HUES64 (cell line): ENCODE results near the gene SLC6A20.
A peak's percentile ranks its signal among the peaks of the same experiment; 100 is the strongest.

Source experiments
- H3K27ac ChIP-seq: 2 replicates; pipeline ENCODE4 v1.7.0; 2013; ENCODE audit warnings: low read depth, low read length, inconsistent platforms
- H3K27me3 ChIP-seq: 2 replicates; pipeline ENCODE4 v1.6.1; 2013; ENCODE audit warnings: mild to moderate bottlenecking, low read length; ENCODE audit not compliant: insufficient read depth
- H3K36me3 ChIP-seq: 2 replicates; pipeline ENCODE4 v1.6.1; 2013; ENCODE audit warnings: mild to moderate bottlenecking, low read length; ENCODE audit not compliant: insufficient read depth
- H3K4me1 ChIP-seq: 2 replicates; pipeline ENCODE4 v1.6.1; 2013; ENCODE audit warnings: mild to moderate bottlenecking, low read length, moderate library complexity; ENCODE audit not compliant: insufficient read depth
- H3K4me3 ChIP-seq: 2 replicates; pipeline ENCODE4 v1.5.1; 2013; ENCODE audit warnings: mild to moderate bottlenecking, low read length, moderate library complexity
- H3K9ac ChIP-seq: 2 replicates; pipeline ENCODE4 v1.6.1; 2013; ENCODE audit warnings: mild to moderate bottlenecking, low read depth, low read length
- H3K9me3 ChIP-seq: 2 replicates; pipeline ENCODE4 v1.6.1; 2013; ENCODE audit warnings: low read depth, low read length; ENCODE audit not compliant: insufficient read depth
- WGBS: fragments of 150-250, 120-280 bp; methylation state at CpG from one replicate; pipeline ENCODE4 v1.1.7; 2013; ENCODE audit warnings: missing lambda C conversion rate; 5-methylcytosine and 5-hydroxymethylcytosine counted together

Gene SLC6A20

GRCh38 chr3:45739991-45740390 lies 56.3 kb downstream of the SLC6A20 start:
- WGBS = 25% methylated on average over 2 of the region's 2 CpGs
- H3K9ac ChIP-seq = peak overlapping the region; percentile 37
- H3K27me3 ChIP-seq = no peaks in the 10 kb centered on the region
- no peak overlapping the region; the same call in 1 of the 2 replicates for H3K4me3 ChIP-seq
- H3K4me1 ChIP-seq = peaks cover 35% of the 10 kb centered on the region
- H3K9me3 ChIP-seq = no peaks in the 10 kb centered on the region
- H3K36me3 ChIP-seq = peaks cover 100% of the 10 kb centered on the region
- peak overlapping the region; percentile 78 for H3K27ac ChIP-seq

DNA sequence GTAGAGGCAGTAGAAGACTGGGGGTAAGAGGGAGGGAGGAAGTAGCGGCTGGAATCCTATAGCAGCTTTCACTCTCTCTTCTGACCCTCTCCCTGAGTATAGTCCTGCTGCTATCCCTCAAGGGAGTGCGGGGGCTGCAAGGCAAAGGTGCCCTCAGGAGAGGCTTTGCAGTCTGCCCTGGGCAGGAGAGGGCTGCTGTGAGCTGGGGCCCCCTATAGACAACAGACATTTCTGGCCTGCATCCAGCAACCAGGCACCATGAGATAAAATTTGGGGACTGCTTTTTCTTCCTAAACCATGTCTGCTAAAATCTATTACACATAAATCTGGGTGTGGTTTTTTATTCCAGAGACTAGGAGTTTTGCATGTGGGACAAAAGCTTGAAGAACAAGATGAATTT lies 59.1 kb downstream of the SLC6A20 start:
- Histone ChIP-seq H3K9ac (no peak overlapping the region), H3K9me3 (no peaks in the 10 kb centered on the region), H3K27ac (no peak overlapping the region), H3K36me3 (peaks cover 97% of the 10 kb centered on the region), H3K27me3 (no peaks in the 10 kb centered on the region), H3K4me3 (no peak overlapping the region), H3K4me1 (peaks cover 35% of the 10 kb centered on the region)
- 89% methylated on average over 2 of the region's 2 CpGs for WGBS

GRCh38 chr3:45736707-45737106 lies 59.6 kb downstream of the SLC6A20 start:
- Histone ChIP-seq H3K27ac (no peak overlapping the region), H3K4me1 (peaks cover 34% of the 10 kb centered on the region), H3K36me3 (peaks cover 97% of the 10 kb centered on the region), H3K9ac (no peak overlapping the region), H3K27me3 (no peaks in the 10 kb centered on the region), H3K4me3 (no peak overlapping the region), H3K9me3 (no peaks in the 10 kb centered on the region)

DNA sequence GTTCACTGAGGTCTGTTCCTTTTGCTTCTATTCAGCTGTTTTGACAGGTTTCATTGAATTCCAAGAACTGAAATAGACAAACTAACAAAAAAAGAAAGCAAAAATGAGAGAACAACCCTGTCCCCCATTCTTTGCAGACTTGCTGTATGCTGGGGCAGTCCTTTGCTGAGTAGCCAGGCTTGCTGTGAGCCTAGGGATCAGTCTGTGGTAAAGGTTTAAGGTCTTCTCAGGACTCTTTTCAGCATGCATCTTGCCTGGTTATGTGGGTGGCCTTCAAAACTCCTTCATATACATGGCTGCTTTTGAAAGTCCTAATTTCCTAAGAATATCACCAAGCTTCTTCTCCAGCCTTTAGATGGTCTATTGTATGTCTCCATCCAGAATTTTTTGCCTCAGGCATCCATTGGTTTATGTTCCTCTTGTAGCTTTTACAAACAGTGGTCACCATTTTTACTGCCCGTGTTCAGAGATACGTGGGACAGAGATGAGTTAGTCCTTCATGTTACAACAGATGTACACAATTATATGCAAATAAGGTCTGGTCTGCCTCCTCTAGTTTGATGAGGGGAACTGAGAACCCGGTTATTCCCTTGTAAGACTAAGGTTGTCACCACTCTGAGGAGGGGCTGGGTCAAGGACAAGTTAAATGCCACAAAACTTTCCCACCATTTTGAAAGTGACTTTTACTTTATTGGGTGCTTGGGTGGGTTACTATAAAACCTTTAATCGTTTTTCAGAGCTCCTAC lies 65.8 kb downstream of the SLC6A20 start:
- Histone ChIP-seq H3K9me3 (no peaks in the 10 kb centered on the region), H3K27ac (no peak overlapping the region), H3K4me3 (no peak overlapping the region), H3K9ac (no peak overlapping the region), H3K4me1 (no peaks in the 10 kb centered on the region), H3K36me3 (peaks cover 79% of the 10 kb centered on the region), H3K27me3 (no peaks in the 10 kb centered on the region)
- 96% methylated on average over 4 of the region's 4 CpGs for WGBS

GRCh38 chr3:45729614-45730013 lies 66.7 kb downstream of the SLC6A20 start:
- Histone ChIP-seq H3K9me3 (no peaks in the 10 kb centered on the region), H3K27me3 (no peaks in the 10 kb centered on the region), H3K4me3 (no peak overlapping the region), H3K36me3 (peaks cover 79% of the 10 kb centered on the region), H3K9ac (no peak overlapping the region), H3K27ac (no peak overlapping the region), H3K4me1 (no peaks in the 10 kb centered on the region)
- WGBS = 97% methylated on average over 2 of the region's 2 CpGs

DNA sequence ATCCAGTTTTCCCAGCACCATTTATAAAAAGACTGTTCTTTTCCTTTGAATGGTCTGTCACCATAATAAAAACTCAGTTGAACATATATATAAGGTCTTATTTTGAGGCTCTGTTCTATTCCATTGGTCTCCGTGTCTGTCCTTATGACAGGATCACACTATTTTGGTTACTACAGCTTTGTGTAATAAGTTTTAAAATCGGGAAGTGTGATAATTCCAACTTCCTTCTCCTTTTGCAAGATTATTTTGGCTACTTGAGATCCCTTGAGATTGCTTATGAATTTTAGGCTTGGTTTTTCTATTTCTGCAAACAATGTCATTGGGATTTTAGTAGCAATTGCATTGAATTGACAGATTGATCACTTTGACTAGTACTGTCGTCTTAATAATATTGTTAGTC lies 71.4 kb downstream of the SLC6A20 start:
- no peaks in the 10 kb centered on the region for H3K27me3 ChIP-seq
- WGBS = 100% methylated on average over 2 of the region's 3 CpGs
- H3K9me3 ChIP-seq = no peaks in the 10 kb centered on the region
- H3K4me3 ChIP-seq = no peak overlapping the region
- H3K9ac ChIP-seq = no peak overlapping the region
- H3K27ac ChIP-seq = no peak overlapping the region
- H3K4me1 ChIP-seq = no peaks in the 10 kb centered on the region
- peaks cover 80% of the 10 kb centered on the region for H3K36me3 ChIP-seq

DNA sequence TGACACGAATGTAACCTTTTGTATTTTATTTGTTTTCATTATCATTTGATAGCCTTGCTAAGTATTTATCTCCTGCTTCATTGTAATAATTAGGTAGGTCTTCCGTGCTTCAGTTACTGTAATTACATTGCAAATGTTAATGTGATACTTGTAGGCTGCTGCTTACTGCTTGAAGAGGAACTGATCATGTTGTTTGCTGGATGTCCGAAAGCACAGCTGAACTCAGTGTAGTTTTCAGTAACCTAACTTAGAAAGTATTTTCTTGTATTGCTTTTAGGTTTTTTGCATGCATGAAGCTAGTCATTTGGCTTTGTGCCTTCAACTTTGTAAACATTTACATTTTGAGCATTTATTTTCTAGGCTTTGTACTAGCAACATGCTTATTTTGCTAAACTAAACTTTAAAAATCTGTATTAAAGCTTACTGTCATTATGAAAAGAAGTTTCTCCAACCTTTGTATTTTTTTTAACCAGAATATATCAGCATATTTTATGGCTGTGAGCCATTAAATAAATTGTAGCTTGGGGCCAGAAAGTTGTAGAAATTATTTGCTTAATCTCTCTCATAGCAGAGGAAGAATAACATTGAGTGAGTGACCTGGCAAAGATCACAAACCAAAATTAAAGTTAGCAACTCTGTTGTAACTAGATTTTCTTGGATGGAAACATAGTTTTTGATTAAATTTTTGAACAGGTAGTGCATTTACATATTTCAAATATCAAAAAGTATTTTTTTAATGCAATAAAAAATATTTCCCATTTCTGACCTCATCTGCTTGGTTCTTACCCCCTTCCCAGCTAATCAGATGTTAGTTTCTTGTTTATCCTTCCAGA lies 76.5 kb downstream of the SLC6A20 start:
- WGBS = 86% methylated on average over 3 of the region's 3 CpGs
- no peak overlapping the region for H3K27ac ChIP-seq
- H3K9me3 ChIP-seq = no peaks in the 10 kb centered on the region
- no peaks in the 10 kb centered on the region for H3K27me3 ChIP-seq
- peaks cover 95% of the 10 kb centered on the region for H3K36me3 ChIP-seq
- no peaks in the 10 kb centered on the region for H3K4me1 ChIP-seq
- H3K4me3 ChIP-seq = no peak overlapping the region
- H3K9ac ChIP-seq = no peak overlapping the region

DNA sequence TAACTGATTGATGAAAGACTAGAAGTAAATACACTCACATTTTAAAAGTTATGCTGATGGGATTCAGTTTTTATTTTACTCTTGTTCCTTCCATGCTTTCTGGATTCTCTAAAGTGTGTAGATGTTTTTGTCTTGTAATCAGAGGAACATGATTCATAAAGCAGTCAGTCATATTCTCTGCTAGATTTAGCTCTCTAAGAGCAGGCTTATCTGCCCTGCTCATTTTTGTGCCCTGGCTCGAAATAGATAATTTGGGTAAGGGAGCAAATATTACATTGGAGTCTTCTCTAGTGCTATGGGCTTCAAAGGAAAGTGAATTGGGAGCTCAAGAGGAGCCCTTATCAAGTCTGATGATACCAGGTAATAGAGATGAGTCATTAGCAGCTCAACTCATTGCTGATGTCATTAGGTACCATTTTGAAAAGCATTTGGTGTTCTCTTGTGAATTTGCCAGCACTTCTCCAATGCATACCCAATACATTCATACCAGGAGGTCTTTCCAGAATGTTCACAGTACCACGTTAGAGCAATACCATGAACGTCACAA lies 79.5 kb downstream of the SLC6A20 start:
- Histone ChIP-seq H3K27me3 (no peaks in the 10 kb centered on the region), H3K4me3 (no peak overlapping the region), H3K36me3 (peaks cover 91% of the 10 kb centered on the region), H3K9me3 (no peaks in the 10 kb centered on the region), H3K27ac (no peak overlapping the region), H3K4me1 (no peaks in the 10 kb centered on the region), H3K9ac (no peak overlapping the region)
- 80% methylated on average over 3 of the region's 3 CpGs for WGBS

- Histone ChIP-seq H3K27ac (no peak overlapping the region), H3K36me3 (peaks cover 93% of the 10 kb centered on the region), H3K9me3 (no peaks in the 10 kb centered on the region), H3K9ac (no peak overlapping the region), H3K27me3 (no peaks in the 10 kb centered on the region), H3K4me1 (no peaks in the 10 kb centered on the region), H3K4me3 (no peak overlapping the region)
- WGBS = 96% methylated on average over 2 of the region's 2 CpGs
These were observed 80.4 kb downstream of the SLC6A20 start for GRCh38 chr3:45715945-45716344.

- Histone ChIP-seq H3K9ac (no peak overlapping the region), H3K4me3 (no peak overlapping the region), H3K4me1 (no peaks in the 10 kb centered on the region), H3K36me3 (peaks cover 94% of the 10 kb centered on the region), H3K9me3 (no peaks in the 10 kb centered on the region), H3K27me3 (no peaks in the 10 kb centered on the region), H3K27ac (no peak overlapping the region)
- WGBS = 93% methylated on average over 7 of the region's 7 CpGs
These were observed 83.8 kb downstream of the SLC6A20 start for GRCh38 chr3:45712434-45713110.

DNA sequence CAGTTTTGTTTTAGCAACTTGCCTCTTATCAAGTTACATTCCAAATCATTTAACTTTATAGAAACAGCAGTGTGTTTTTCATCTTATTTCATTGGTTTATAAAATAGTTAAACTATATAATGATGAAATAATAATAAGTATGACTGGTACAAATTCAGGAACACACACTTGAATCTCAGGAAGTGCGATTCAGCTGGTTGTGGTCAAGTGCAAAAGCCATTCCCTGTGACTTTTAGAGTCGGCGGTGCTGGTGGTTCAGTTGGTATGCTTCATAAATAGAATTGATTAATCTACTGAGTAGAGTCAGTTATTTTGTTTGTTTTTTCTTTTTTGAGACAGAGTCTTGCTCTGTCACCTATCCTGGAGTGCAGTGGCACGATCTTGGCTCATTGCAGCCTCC lies 84.4 kb downstream of the SLC6A20 start:
- H3K9ac ChIP-seq = no peak overlapping the region
- no peaks in the 10 kb centered on the region for H3K9me3 ChIP-seq
- peaks cover 94% of the 10 kb centered on the region for H3K36me3 ChIP-seq
- H3K4me1 ChIP-seq = no peaks in the 10 kb centered on the region
- 94% methylated on average over 4 of the region's 4 CpGs for WGBS
- H3K27me3 ChIP-seq = no peaks in the 10 kb centered on the region
- no peak overlapping the region for H3K27ac ChIP-seq
- no peak overlapping the region for H3K4me3 ChIP-seq
